GM12878 (cell line): ENCODE data around the gene ZWILCH. TPM values are rescaled to one million over a fixed set of nuclear protein-coding genes. Genes with fewer than 3 reads are reported as not detected.

Experiments
- ATAC-seq: fragments of 200-7000 bp; cut with Tn5 transposase; 3 replicates; pipeline ENCODE4 v1.9.1; 2020; ENCODE audit warnings: mild to moderate bottlenecking, moderate library complexity
- BruUV-seq: library from RNA; stranded (reverse); fragments of 400-500 nt; replicated peaks from 2 replicates; lab custom pipeline; 2021; lab: Mats Ljungman, UMichigan
- CTCF ChIA-PET: fragments of 300-600 bp; sonication (Branson Sonifier 250); formaldehyde crosslinking; extraction: SDS; loops from one replicate; lab custom pipeline; 2021; ENCODE audit warnings: inconsistent platforms; lab: Yijun Ruan, JAX
- POLR2A ChIA-PET: fragments of 350-600 bp; formaldehyde crosslinking; extraction: SDS; loops from one replicate; lab custom pipeline; 2021; ENCODE audit warnings: inconsistent platforms; lab: Charles Lee
- RAD21 ChIA-PET: fragments of 300-600 bp; sonication (Branson Sonifier 250); formaldehyde crosslinking; loops from one replicate; lab custom pipeline; 2023; ENCODE audit warnings: antibody characterized with exemption; ENCODE audit not compliant: unreplicated experiment; lab: Charles Lee
- SMC1A ChIA-PET: fragments of 300-600 bp; sonication (Branson Sonifier 250); formaldehyde crosslinking; loops from one replicate; lab custom pipeline; 2023; ENCODE audit not compliant: unreplicated experiment, uncharacterized antibody; lab: Charles Lee
- DNase-seq: peaks from one replicate; pipeline ENCODE4 v3.0.0-alpha.2; 2011; ENCODE audit warnings: low read depth, low spot score
- FAIRE-seq: peaks from 3 replicates; lab custom pipeline; 2011; peaks lifted over from hg19 to GRCh38; lab: Jason Lieb, UNC
- H2AFZ ChIP-seq: 2 replicates; pipeline ENCODE4 v1.6.0; 2011; ENCODE audit warnings: low read depth, low read length, control low read depth; ENCODE audit not compliant: control insufficient read depth
- H3K27ac ChIP-seq: 2 replicates; pipeline ENCODE4 v1.5.1; 2011; ENCODE audit warnings: control low read depth; ENCODE audit not compliant: control insufficient read depth, insufficient read depth
- H3K27me3 ChIP-seq, 2 experiments: replicated peaks in 1 of 2; 2 replicates each; pipeline versions ENCODE4 v1.6.0 to v1.6.1; 2011; ENCODE audit warnings: low read length in 1 of 2; ENCODE audit not compliant: control insufficient read depth in 2 of 2, insufficient read depth in 2 of 2
- H3K36me3 ChIP-seq, 2 experiments: 2 replicates each; pipeline ENCODE4 v1.5.1; 2011; ENCODE audit warnings: low read length in 1 of 2; ENCODE audit not compliant: control insufficient read depth in 2 of 2, insufficient read depth in 2 of 2
- H3K4me1 ChIP-seq: 2 replicates; pipeline ENCODE4 v1.6.1; 2011; ENCODE audit warnings: mild to moderate bottlenecking, low read length, moderate library complexity, mixed read lengths; ENCODE audit not compliant: control insufficient read depth, insufficient read depth
- H3K4me2 ChIP-seq: 2 replicates; pipeline ENCODE4 v1.6.0; 2011; ENCODE audit warnings: control low read depth; ENCODE audit not compliant: control insufficient read depth, insufficient read depth
- H3K4me3 ChIP-seq: fragments of 200-600 bp; sonication (generic); 2 replicates; pipeline ENCODE4 v1.5.1; 2016
- H3K79me2 ChIP-seq: 2 replicates; pipeline ENCODE4 v1.6.0; 2011; ENCODE audit warnings: low read length; ENCODE audit not compliant: control insufficient read depth, insufficient read depth
- H3K9ac ChIP-seq: 2 replicates; pipeline ENCODE4 v1.8.0; 2011; ENCODE audit warnings: low read length, control low read depth, mixed read lengths; ENCODE audit not compliant: control insufficient read depth, insufficient read depth
- H3K9me3 ChIP-seq: replicated peaks from 3 replicates; pipeline ENCODE4 v1.5.1; 2011; ENCODE audit warnings: mild to moderate bottlenecking, low read length; ENCODE audit not compliant: control insufficient read depth, insufficient read depth
- H4K20me1 ChIP-seq: 2 replicates; pipeline ENCODE4 v1.6.0; 2011; ENCODE audit not compliant: control insufficient read depth, insufficient read depth
- BACH1 ChIP-seq: fragments of 450-650 bp; IDR thresholded peaks from 2 replicates; pipeline ENCODE4 v1.6.1; 2017; ENCODE audit warnings: mild to moderate bottlenecking, borderline replicate concordance
- CTCF ChIP-seq, 3 experiments: IDR thresholded peaks in 2 of 3; conservative IDR thresholded peaks in 1 of 3; 2 replicates each; pipeline ENCODE4 v1.5.1; 2011; ENCODE audit warnings: low read depth in 3 of 3, low read length in 3 of 3, mild to moderate bottlenecking in 3 of 3, control low read depth in 2 of 3, moderate library complexity in 2 of 3, inconsistent platforms in 1 of 3, mixed read lengths in 1 of 3; ENCODE audit not compliant: control insufficient read depth in 2 of 3, insufficient read depth in 1 of 3; ENCODE audit errors: extremely low read depth in 1 of 3
- HSF1 ChIP-seq: fragments of 150-350 bp; IDR thresholded peaks from 2 replicates; pipeline ENCODE4 v1.6.1; 2014; ENCODE audit warnings: mild to moderate bottlenecking, low read depth, low read length
- IKZF1 ChIP-seq: fragments of 450-650 bp; conservative IDR thresholded peaks from 2 replicates; pipeline ENCODE4 v1.6.1; 2017; ENCODE audit warnings: antibody characterized with exemption, mild to moderate bottlenecking
- IKZF2 ChIP-seq, 2 experiments: fragments of 450-650 bp; IDR thresholded peaks; 2 replicates each; pipeline ENCODE4 v1.6.1; 2017; ENCODE audit warnings: mild to moderate bottlenecking in 2 of 2, moderate library complexity in 2 of 2
- KAT2A ChIP-seq: conservative IDR thresholded peaks from 2 replicates; pipeline ENCODE4 v1.6.1; 2011; ENCODE audit warnings: low read depth, low read length; ENCODE audit not compliant: control insufficient read depth
- NRF1 ChIP-seq: conservative IDR thresholded peaks from 2 replicates; pipeline ENCODE4 v1.6.1; 2011; ENCODE audit warnings: mild to moderate bottlenecking, low read depth, low read length, improper control_type of control experiment
- SP1 ChIP-seq: IDR thresholded peaks from one replicate; pipeline ENCODE4 v1.6.1; 2011; ENCODE audit warnings: low read depth, low read length
- ZBTB40 ChIP-seq: fragments of 450-650 bp; IDR thresholded peaks from 2 replicates; pipeline ENCODE4 v1.6.1; 2016; ENCODE audit warnings: mild to moderate bottlenecking, moderate library complexity, borderline replicate concordance
- ZNF622 ChIP-seq: fragments of 450-650 bp; IDR thresholded peaks from 2 replicates; pipeline ENCODE4 v1.6.1; 2017; ENCODE audit warnings: mild to moderate bottlenecking, inconsistent platforms
- WGBS: methylation state at CpG from one replicate; pipeline ENCODE4 v1.1.6; 2016; ENCODE audit warnings: low lambda C conversion rate; ENCODE audit not compliant: insufficient replicate concordance, insufficient coverage; ENCODE audit errors: missing lambda C conversion rate; 5-methylcytosine and 5-hydroxymethylcytosine counted together
- in situ Hi-C: fragments of 300-500 bp; cut with MboI; formaldehyde crosslinking; loops from 9 replicates; pipeline ENCODE4 v1.14.3; 2018; ENCODE audit warnings: mixed read lengths
- intact Hi-C: fragments of 100-400 bp; cut with micrococcal nuclease; formaldehyde crosslinking; loops from one replicate; pipeline ENCODE4 v1.14.2; 2022; ENCODE audit not compliant: unreplicated experiment
- polyA plus RNA-seq, 11 experiments: library from polyadenylated mRNA; depleted of rRNA in 4 of 11; unstranded in 6 of 11; stranded (reverse) in 5 of 11; fragments of >200 nt; fragmentation: Nextera tagmentation in 4 of 11; fragmentation: Illumina TruSeq in 1 of 11; extraction: Ambion mirVana in 4 of 11; extraction: Trizol in 1 of 11; gene quantifications; 1 replicate in 1 of 11; 2 replicates in 10 of 11; pipeline versions ENCODE4 v1.2.1 to v1.2.3, GENCODE V29; 2011 to 2016; ENCODE audit warnings: inconsistent platforms in 2 of 11, missing spikeins in 2 of 11, low read depth in 1 of 11
- total RNA-seq, 4 experiments: library from RNA; depleted of rRNA in 3 of 4; stranded (reverse); fragments of >200 nt in 3 of 4; fragmentation: Illumina TruSeq in 1 of 4; extraction: Trizol in 1 of 4; gene quantifications; 2 replicates each; pipeline versions ENCODE4 v1.2.1 to v1.2.3, GENCODE V29; 2013 to 2021

ZWILCH gene
- total and polyA plus RNA-seq, 10 of the 15 experiments (the other 5 are each of a cell fraction or from before 2014, with no cell fraction given) = 15.6 to 73.9 (median 32.4) TPM

DNA sequence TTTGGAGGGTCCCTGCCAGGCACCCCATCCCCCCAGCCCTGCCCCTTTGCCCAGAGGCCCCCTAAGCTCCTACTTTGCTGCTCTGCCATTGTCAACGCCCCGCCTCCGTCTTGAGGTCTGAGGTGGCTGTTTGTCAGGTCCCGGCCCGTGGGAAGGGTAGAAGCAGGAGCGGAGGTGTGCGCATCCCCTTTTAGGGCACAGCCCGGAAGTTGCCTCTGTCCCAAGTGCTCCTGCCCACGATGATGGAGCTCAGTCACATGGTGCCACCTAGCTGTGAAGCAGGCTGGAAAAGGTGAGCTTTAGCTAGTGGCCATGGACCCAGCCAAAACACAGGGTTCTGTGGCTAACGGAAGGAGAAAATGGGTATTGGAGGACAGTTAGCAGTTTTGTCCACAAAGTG lies 89.2 kb downstream of the ZWILCH start:
- POLR2A ChIA-PET = no interaction called here
- H3K79me2 ChIP-seq = no peaks in the 10 kb centered on the region
- SMC1A ChIA-PET = no interaction called here
- RAD21 ChIA-PET = no interaction called here
- in situ Hi-C loops (no loop called here), intact Hi-C loops (no loop called here)
- H3K9me3 ChIP-seq = no peaks in the 10 kb centered on the region
- no peaks in the 10 kb centered on the region for H3K36me3 ChIP-seq
- no peak overlapping the region for H3K4me3 ChIP-seq
- ATAC-seq (no peak), DNase-seq (no peak), FAIRE-seq (no peak)
- H2AFZ ChIP-seq = no peak overlapping the region
- no peak overlapping the region for H3K27ac ChIP-seq
- no peak overlapping the region for H3K4me2 ChIP-seq
- WGBS = 53% methylated on average over 10 of the region's 10 CpGs
- no peaks in the 10 kb centered on the region for H3K4me1 ChIP-seq
- H3K9ac ChIP-seq = no peak overlapping the region
- peaks cover 0 to 2% of the 10 kb centered on the region in 2 experiments; a peak in 2 of 4 replicates for H3K27me3 ChIP-seq
- BruUV-seq = no TSS peak
- TF ChIP-seq IKZF2 (IDR thresholded peaks at IDR 0.05) = no peak
- TF ChIP-seq CTCF (IDR thresholded peaks at IDR 0.05 in 2 of 3, conservative IDR thresholded peaks at IDR 0.05 in 1 of 3; ENCODE audit: control insufficient read depth in 2 of 3, extremely low read depth in 1 of 3, insufficient read depth in 1 of 3, low read depth in 3 of 3, low read length in 3 of 3) = peak in 1 of 3 experiments; percentile 15; a peak in 1 of 6 replicates
- TF ChIP-seq KAT2A = no peak
- no peaks in the 10 kb centered on the region for H4K20me1 ChIP-seq
- CTCF ChIA-PET = interaction anchor here (0.9 to 1.0 kb wide), 2 partner anchors 8 to 25 kb away, joined by 3 read pairs; no protein-coding TSS in a partner anchor

DNA sequence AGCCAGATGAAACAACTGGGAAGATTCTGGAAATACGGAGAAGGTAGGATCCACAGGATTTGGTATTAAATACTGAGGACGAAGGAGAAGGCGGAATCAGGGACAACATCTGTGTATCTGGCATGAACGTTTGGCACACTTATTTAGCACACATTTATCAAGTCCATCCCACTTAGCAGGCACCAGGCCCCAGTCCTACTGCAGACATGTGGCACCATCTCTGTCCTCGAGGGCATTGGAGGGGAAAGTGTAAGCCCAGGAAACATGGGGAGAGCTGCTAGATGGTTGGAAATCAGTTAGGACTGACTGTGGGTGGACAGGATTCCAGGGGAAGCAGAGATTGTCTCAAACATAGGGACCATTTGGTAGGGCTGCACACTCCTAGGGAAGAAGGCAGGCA lies 89.7 kb downstream of the ZWILCH start:
- no peaks in the 10 kb centered on the region for H3K9me3 ChIP-seq
- peaks cover 0 to 2% of the 10 kb centered on the region in 2 experiments; a peak in 2 of 4 replicates for H3K27me3 ChIP-seq
- no peaks in the 10 kb centered on the region for H3K4me1 ChIP-seq
- no peak overlapping the region for H2AFZ ChIP-seq
- no peak for TF ChIP-seq BACH1
- no peak for TF ChIP-seq IKZF1
- no peak for TF ChIP-seq HSF1
- TF ChIP-seq SP1 = no peak
- TF ChIP-seq ZBTB40 = no peak
- TF ChIP-seq NRF1 = no peak
- no peak for TF ChIP-seq ZNF622
- H3K27ac ChIP-seq = no peak overlapping the region
- CTCF ChIA-PET = interaction anchor here (0.9 to 1.0 kb wide), 2 partner anchors 8 to 24 kb away, joined by 3 read pairs; no protein-coding TSS in a partner anchor
- DNase-seq (no peak), FAIRE-seq (no peak), ATAC-seq (no peak)
- no peak overlapping the region for H3K4me2 ChIP-seq
- H3K9ac ChIP-seq = no peak overlapping the region
- no peaks in the 10 kb centered on the region for H3K79me2 ChIP-seq
- intact Hi-C loops = no loop called here
- POLR2A ChIA-PET = no interaction called here
- no peak overlapping the region for H3K4me3 ChIP-seq
- no peaks in the 10 kb centered on the region for H4K20me1 ChIP-seq
- no peaks in the 10 kb centered on the region for H3K36me3 ChIP-seq
- SMC1A ChIA-PET = no interaction called here
- RAD21 ChIA-PET = no interaction called here
- in situ Hi-C loops = no loop called here
- BruUV-seq = no TSS peak
- 22% methylated on average over 5 of the region's 5 CpGs for WGBS
